Liver (tissue), 9 donors: ENCODE results near the gene SCML2. TPM values are rescaled to one million over a fixed set of nuclear protein-coding genes. Genes with fewer than 3 reads are reported as not detected.
"Not testable (repeated sequence)": the region's sequence is repeated elsewhere in the genome, so short reads cannot be mapped to it uniquely, and the experiment has no call there.

Source experiments
- DNase-seq: peaks from one replicate; pipeline ENCODE4 v3.0.0-alpha.2; 2017; ENCODE audit warnings: low spot score
- H3K27ac ChIP-seq, 2 donors: one replicate each; pipeline ENCODE4 v1.7.0; 2013; ENCODE audit warnings: inconsistent platforms in 2 of 2, low read length in 2 of 2, control low read depth in 1 of 2, low read depth in 1 of 2, mild to moderate bottlenecking in 1 of 2
- H3K27me3 ChIP-seq, 4 donors: one replicate each; pipeline versions ENCODE4 v1.6.1 to v1.7.0; 2013; ENCODE audit warnings: low read length in 3 of 4, inconsistent platforms in 1 of 4, mild to moderate bottlenecking in 1 of 4, moderate library complexity in 1 of 4; ENCODE audit not compliant: control insufficient read depth in 4 of 4, insufficient read depth in 4 of 4
- H3K36me3 ChIP-seq, 4 donors: one replicate each; pipeline versions ENCODE4 v1.6.1 to v1.7.0; 2013; ENCODE audit warnings: low read length in 3 of 4, mild to moderate bottlenecking in 3 of 4, low read depth in 1 of 4, moderate library complexity in 1 of 4; ENCODE audit not compliant: control insufficient read depth in 4 of 4, insufficient read depth in 3 of 4
- H3K4me1 ChIP-seq, 4 donors: one replicate each; pipeline versions ENCODE4 v1.6.1 to v1.7.0; 2013; ENCODE audit warnings: low read length in 3 of 4, mild to moderate bottlenecking in 3 of 4, moderate library complexity in 1 of 4; ENCODE audit not compliant: control insufficient read depth in 4 of 4, insufficient read depth in 4 of 4
- H3K4me3 ChIP-seq, 3 donors: one replicate each; pipeline versions ENCODE4 v1.6.1 to v1.7.0; 2013; ENCODE audit warnings: low read length in 3 of 3, control low read depth in 1 of 3, low read depth in 1 of 3, mild to moderate bottlenecking in 1 of 3
- H3K9ac ChIP-seq, 2 donors: one replicate each; pipeline ENCODE4 v1.7.0; 2013; ENCODE audit warnings: low read length in 2 of 2, mild to moderate bottlenecking in 2 of 2, moderate library complexity in 2 of 2, control low read depth in 1 of 2, low read depth in 1 of 2
- H3K9me3 ChIP-seq, 4 donors: one replicate each; pipeline versions ENCODE4 v1.6.1 to v1.7.0; 2013; ENCODE audit warnings: low read length in 3 of 4; ENCODE audit not compliant: control insufficient read depth in 4 of 4
- ATF3 ChIP-seq: IDR thresholded peaks from 2 replicates; pipeline ENCODE4 v1.6.1; 2016; ENCODE audit warnings: antibody characterized with exemption
- CTCF ChIP-seq: fragments of 150-350 bp; IDR thresholded peaks from 2 replicates; pipeline ENCODE4 v1.5.1; 2017; ENCODE audit warnings: improper control_type of control experiment, low read depth, low read length; ENCODE audit not compliant: missing input control
- EGR1 ChIP-seq, 2 donors: IDR thresholded peaks; 2 replicates each; pipeline ENCODE4 v1.6.1; 2016 to 2018; ENCODE audit warnings: antibody characterized with exemption in 2 of 2, low read depth in 2 of 2
- FOXA1 ChIP-seq: IDR thresholded peaks from 2 replicates; pipeline ENCODE4 v1.6.1; 2016; ENCODE audit warnings: antibody characterized with exemption
- GABPA ChIP-seq, 2 donors: IDR thresholded peaks in 1 of 2; conservative IDR thresholded peaks in 1 of 2; 2 replicates each; pipeline ENCODE4 v1.6.1; 2016; ENCODE audit warnings: antibody characterized with exemption in 2 of 2, mild to moderate bottlenecking in 1 of 2, moderate library complexity in 1 of 2
- HNF4A ChIP-seq, 2 donors: conservative IDR thresholded peaks; 2 replicates each; pipeline ENCODE4 v1.6.1; 2016; ENCODE audit warnings: antibody characterized with exemption in 2 of 2, mild to moderate bottlenecking in 2 of 2
- JUND ChIP-seq, 2 donors: IDR thresholded peaks; 2 replicates each; pipeline ENCODE4 v1.6.1; 2016; ENCODE audit warnings: antibody characterized with exemption in 2 of 2
- NR2F2 ChIP-seq: IDR thresholded peaks from 2 replicates; pipeline ENCODE4 v1.6.1; 2016; ENCODE audit warnings: antibody characterized with exemption
- RAD21 ChIP-seq, 2 donors: IDR thresholded peaks; 2 replicates each; pipeline ENCODE4 v1.6.1; 2016; ENCODE audit warnings: antibody characterized with exemption in 2 of 2, mild to moderate bottlenecking in 2 of 2
- RXRA ChIP-seq, 2 donors: IDR thresholded peaks; 2 replicates each; pipeline ENCODE4 v1.6.1; 2017 to 2018; ENCODE audit warnings: antibody characterized with exemption in 2 of 2, mild to moderate bottlenecking in 1 of 2
- TAF1 ChIP-seq: conservative IDR thresholded peaks from 2 replicates; pipeline ENCODE4 v1.6.1; 2016; ENCODE audit warnings: antibody characterized with exemption, mild to moderate bottlenecking
- YY1 ChIP-seq: IDR thresholded peaks from 2 replicates; pipeline ENCODE4 v1.6.1; 2016; ENCODE audit warnings: antibody characterized with exemption, mild to moderate bottlenecking
- WGBS: extraction: QIAGEN DNeasy Blood & Tissue Kit; methylation state at CpG from one replicate; pipeline ENCODE4 v1.1.7; 2013; 5-methylcytosine and 5-hydroxymethylcytosine counted together
- polyA plus RNA-seq, 2 donors: library from polyadenylated mRNA; stranded (reverse) in 1 of 2; unstranded in 1 of 2; fragments of 200-250 nt in 1 of 2; fragments of >200 nt in 1 of 2; fragmentation: Nextera tagmentation in 1 of 2; extraction: Ambion mirVana in 1 of 2; gene quantifications; one replicate each; pipeline versions ENCODE4 v1.2.1 to v1.2.3, GENCODE V29; 2013 to 2015
- total RNA-seq, 2 donors: library from RNA; depleted of rRNA; stranded (reverse); fragments of >200 nt; gene quantifications; one replicate each; pipeline ENCODE4 v1.2.3, GENCODE V29; 2014
- TF ChIP-seq, protein P1 (sequence below): IDR thresholded peaks from 2 replicates; pipeline ENCODE4 v1.6.1; 2016; ENCODE audit warnings: antibody characterized with exemption, mild to moderate bottlenecking
- TF ChIP-seq, protein P2 (sequence below): IDR thresholded peaks from 2 replicates; pipeline ENCODE4 v1.6.1; 2016; ENCODE audit warnings: antibody characterized with exemption
- donor health status: healthy.
- donor health status: healthy.
- donor health status: healthy.
- donor health status: healthy.
- donor health status: healthy.

The SCML2 gene
- total and polyA plus RNA-seq, 4 donors: 0.96 to 7.2 (median 1.1) TPM

DNA sequence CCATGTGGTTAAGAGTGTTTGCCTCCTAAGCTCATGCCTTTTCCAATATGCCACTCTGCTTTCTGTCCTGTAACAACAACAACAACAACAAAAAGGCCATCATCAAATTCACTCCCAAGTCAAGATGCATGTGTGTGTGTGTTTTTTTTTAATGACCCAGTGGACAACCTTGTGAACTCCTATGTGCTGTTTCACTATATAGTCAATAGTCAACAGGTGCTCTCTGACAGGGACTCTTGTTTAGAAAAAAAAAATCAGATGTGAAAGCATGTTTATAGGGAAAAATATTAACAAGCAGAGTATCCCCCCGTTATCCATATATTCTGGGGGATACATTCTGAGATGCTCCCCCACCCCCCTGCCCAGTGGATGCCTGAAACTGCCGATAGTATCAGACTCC is 83.2 kb downstream of the SCML2 start:
- H3K4me3 ChIP-seq: no peak overlapping the region
- peaks cover 0 to 2% (median 0%) of the 10 kb centered on the region in 4 donors for H3K9me3 ChIP-seq
- no peak for TF ChIP-seq FOXA1
- TF ChIP-seq CTCF: no peak
- H3K9ac ChIP-seq: no peak overlapping the region
- no peak for DNase-seq
- H3K36me3 ChIP-seq: no peaks in the 10 kb centered on the region
- H3K4me1 ChIP-seq: no peaks in the 10 kb centered on the region
- 94% methylated on average over 2 of the region's 2 CpGs for WGBS
- H3K27ac ChIP-seq: no peak overlapping the region
- H3K27me3 ChIP-seq: no peaks in the 10 kb centered on the region

DNA sequence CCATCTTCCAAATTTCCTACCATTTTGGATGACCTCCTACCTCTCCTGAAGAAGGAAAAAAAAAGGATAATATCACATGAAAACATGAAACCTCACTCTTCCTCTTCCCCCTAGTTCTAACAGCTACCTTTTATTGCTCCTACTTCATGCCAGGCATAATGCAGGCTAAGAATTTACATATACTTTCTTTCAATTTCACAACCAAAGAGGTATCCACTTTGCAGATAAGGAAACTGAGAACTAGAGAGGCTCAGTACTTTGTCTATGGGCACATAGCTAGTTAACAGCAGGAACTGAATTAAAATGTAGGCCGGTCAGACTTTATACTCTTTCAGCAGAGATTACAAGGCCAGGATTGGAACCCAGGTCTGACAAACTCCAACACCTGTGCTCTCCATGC is 99.4 kb downstream of the SCML2 start:
- Histone ChIP-seq H3K9ac (no peak overlapping the region), H3K4me3 (no peak overlapping the region), H3K27me3 (no peaks in the 10 kb centered on the region), H3K27ac (no peak overlapping the region), H3K36me3 (peaks cover 0 to 2% (median 0%) of the 10 kb centered on the region in 4 donors), H3K4me1 (no peaks in the 10 kb centered on the region), H3K9me3 (no peaks in the 10 kb centered on the region)
- WGBS: 100% methylated on average over 1 of the region's 1 CpG
- TF ChIP-seq JUND (IDR thresholded peaks at IDR 0.05) (no peak), ATF3 (no peak), NR2F2 (no peak), TAF1 (no peak), HNF4A (conservative IDR thresholded peaks at IDR 0.05) (no peak), RXRA (IDR thresholded peaks at IDR 0.05) (no peak), RAD21 (IDR thresholded peaks at IDR 0.05) (no peak), FOXA1 (no peak)
- no peak for DNase-seq

DNA sequence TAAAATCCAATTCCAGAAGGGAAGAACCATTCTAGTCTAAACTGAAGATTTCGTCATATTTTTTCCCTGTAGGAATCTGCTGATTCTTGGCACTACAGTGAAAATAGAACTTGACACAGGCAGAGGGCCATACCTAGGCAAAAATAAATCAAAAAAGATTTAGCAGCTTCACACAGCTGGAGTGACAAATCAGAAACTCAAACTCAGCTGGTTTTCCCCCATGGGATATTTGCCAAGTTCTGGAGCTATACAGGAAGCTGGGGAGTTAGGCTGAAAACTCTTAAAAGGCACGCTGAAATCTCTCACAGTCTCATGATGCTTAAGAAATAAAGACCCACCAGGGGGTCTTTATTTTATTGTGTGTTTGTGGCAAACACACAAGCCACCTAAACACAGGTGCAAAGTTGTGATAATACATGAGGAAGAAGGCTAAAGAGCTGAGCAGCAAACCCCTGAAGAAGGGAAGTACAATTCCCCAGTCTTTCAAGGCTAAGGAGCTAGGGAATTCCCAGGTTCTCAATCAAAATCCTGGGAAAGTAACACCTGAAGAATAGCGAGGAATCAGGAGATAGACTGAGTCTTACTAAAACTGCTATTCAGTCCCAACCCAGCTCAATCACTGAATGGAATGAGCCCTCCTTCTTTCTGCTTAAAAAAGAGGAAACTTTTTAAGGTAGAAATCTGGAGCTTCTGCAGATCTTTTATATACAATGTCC is 101.7 kb downstream of the SCML2 start:
- Histone ChIP-seq H3K4me1 (no peaks in the 10 kb centered on the region), H3K36me3 (peaks cover 0 to 2% (median 0%) of the 10 kb centered on the region in 4 donors), H3K4me3 (no peak overlapping the region), H3K9ac (no peak overlapping the region), H3K27me3 (no peaks in the 10 kb centered on the region), H3K27ac (no peak overlapping the region), H3K9me3 (no peaks in the 10 kb centered on the region)
- no peak for TF ChIP-seq CTCF
- TF ChIP-seq RAD21 (IDR thresholded peaks at IDR 0.05): no peak
- TF ChIP-seq, protein P1, sequence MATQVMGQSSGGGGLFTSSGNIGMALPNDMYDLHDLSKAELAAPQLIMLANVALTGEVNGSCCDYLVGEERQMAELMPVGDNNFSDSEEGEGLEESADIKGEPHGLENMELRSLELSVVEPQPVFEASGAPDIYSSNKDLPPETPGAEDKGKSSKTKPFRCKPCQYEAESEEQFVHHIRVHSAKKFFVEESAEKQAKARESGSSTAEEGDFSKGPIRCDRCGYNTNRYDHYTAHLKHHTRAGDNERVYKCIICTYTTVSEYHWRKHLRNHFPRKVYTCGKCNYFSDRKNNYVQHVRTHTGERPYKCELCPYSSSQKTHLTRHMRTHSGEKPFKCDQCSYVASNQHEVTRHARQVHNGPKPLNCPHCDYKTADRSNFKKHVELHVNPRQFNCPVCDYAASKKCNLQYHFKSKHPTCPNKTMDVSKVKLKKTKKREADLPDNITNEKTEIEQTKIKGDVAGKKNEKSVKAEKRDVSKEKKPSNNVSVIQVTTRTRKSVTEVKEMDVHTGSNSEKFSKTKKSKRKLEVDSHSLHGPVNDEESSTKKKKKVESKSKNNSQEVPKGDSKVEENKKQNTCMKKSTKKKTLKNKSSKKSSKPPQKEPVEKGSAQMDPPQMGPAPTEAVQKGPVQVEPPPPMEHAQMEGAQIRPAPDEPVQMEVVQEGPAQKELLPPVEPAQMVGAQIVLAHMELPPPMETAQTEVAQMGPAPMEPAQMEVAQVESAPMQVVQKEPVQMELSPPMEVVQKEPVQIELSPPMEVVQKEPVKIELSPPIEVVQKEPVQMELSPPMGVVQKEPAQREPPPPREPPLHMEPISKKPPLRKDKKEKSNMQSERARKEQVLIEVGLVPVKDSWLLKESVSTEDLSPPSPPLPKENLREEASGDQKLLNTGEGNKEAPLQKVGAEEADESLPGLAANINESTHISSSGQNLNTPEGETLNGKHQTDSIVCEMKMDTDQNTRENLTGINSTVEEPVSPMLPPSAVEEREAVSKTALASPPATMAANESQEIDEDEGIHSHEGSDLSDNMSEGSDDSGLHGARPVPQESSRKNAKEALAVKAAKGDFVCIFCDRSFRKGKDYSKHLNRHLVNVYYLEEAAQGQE: no peak
- no peak for TF ChIP-seq GABPA (IDR thresholded peaks at IDR 0.05 in 1 of 2, conservative IDR thresholded peaks at IDR 0.05 in 1 of 2)
- no peak for TF ChIP-seq YY1
- TF ChIP-seq, protein P2, sequence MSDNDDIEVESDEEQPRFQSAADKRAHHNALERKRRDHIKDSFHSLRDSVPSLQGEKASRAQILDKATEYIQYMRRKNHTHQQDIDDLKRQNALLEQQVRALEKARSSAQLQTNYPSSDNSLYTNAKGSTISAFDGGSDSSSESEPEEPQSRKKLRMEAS: no peak
- no peak for TF ChIP-seq EGR1 (IDR thresholded peaks at IDR 0.05; ENCODE audit: low read depth in 2 of 2)
- DNase-seq: no peak
- WGBS: 71% methylated on average over 3 of the region's 3 CpGs

- not testable (repeated sequence) for H3K36me3 ChIP-seq, DNase-seq
- WGBS: 61% methylated on average over 19 of the region's 21 CpGs
Observed at GRCh38 chrX:18229646-18230045, 124.8 kb downstream of the SCML2 start.

More at GRCh38 chrX:18229646-18230045, 124.8 kb downstream of the SCML2 start:
- H3K9ac ChIP-seq, H3K4me3 ChIP-seq, H3K4me1 ChIP-seq, H3K9me3 ChIP-seq, H3K27ac ChIP-seq, H3K27me3 ChIP-seq: not testable (repeated sequence)
